ENCODE measurements around the gene OCSTAMP.

The OCSTAMP gene

GRCh38 chr20:46573788-46574584 lies 23.5 kb upstream of the OCSTAMP start:
- no peak overlapping the region for H3K4me3 ChIP-seq (ENCODE audit: low read length)
- TF ChIP-seq CTCF (IDR thresholded peaks at IDR 0.05; ENCODE audit: insufficient read depth, low read depth, low read length, missing control alignments) = no peak
- no peak for DNase-seq (ENCODE audit: low read depth)

- H3K4me3 ChIP-seq (ENCODE audit: low read length) = no peak overlapping the region
- no peak for DNase-seq (ENCODE audit: low read depth)
Observed at GRCh38 chr20:46573234-46573633, 22.8 kb upstream of the OCSTAMP start.

GRCh38 chr20:46572790-46573189 lies 22.3 kb upstream of the OCSTAMP start:
- no peak for DNase-seq (ENCODE audit: low read depth)
- TF ChIP-seq CTCF (IDR thresholded peaks at IDR 0.05; ENCODE audit: insufficient read depth, low read depth, low read length, missing control alignments) = no peak
- H3K4me3 ChIP-seq (ENCODE audit: low read length) = no peak overlapping the region

More at GRCh38 chr20:46573234-46573633, 22.8 kb upstream of the OCSTAMP start:
- TF ChIP-seq CTCF (IDR thresholded peaks at IDR 0.05; ENCODE audit: insufficient read depth, low read depth, low read length, missing control alignments) = no peak

GRCh38 chr20:46572153-46572552 lies 21.7 kb upstream of the OCSTAMP start:
- H3K4me3 ChIP-seq (ENCODE audit: low read length) = no peak overlapping the region
- TF ChIP-seq CTCF (IDR thresholded peaks at IDR 0.05; ENCODE audit: insufficient read depth, low read depth, low read length, missing control alignments) = no peak
- DNase-seq (ENCODE audit: low read depth) = no peak

- DNase-seq (ENCODE audit: low read depth) = no peak
- H3K4me3 ChIP-seq (ENCODE audit: low read length) = no peak overlapping the region
- no peak for TF ChIP-seq CTCF (IDR thresholded peaks at IDR 0.05; ENCODE audit: insufficient read depth, low read depth, low read length, missing control alignments)
Observed at GRCh38 chr20:46571418-46571817, 21.0 kb upstream of the OCSTAMP start.

GRCh38 chr20:46570956-46571355 lies 20.5 kb upstream of the OCSTAMP start:
- TF ChIP-seq CTCF (IDR thresholded peaks at IDR 0.05; ENCODE audit: insufficient read depth, low read depth, low read length, missing control alignments) = no peak
- H3K4me3 ChIP-seq (ENCODE audit: low read length) = no peak overlapping the region
- DNase-seq (ENCODE audit: low read depth) = no peak

- DNase-seq (ENCODE audit: low read depth) = no peak
- H3K4me3 ChIP-seq (ENCODE audit: low read length) = no peak overlapping the region
- TF ChIP-seq CTCF (IDR thresholded peaks at IDR 0.05; ENCODE audit: insufficient read depth, low read depth, low read length, missing control alignments) = no peak
Observed at GRCh38 chr20:46569961-46570360, 19.5 kb upstream of the OCSTAMP start.
